ENCODE measurements around the gene SLC22A4. TPM values are rescaled to one million over a fixed set of nuclear protein-coding genes. Genes with fewer than 3 reads are reported as not detected.
A peak's percentile ranks its signal among the peaks of the same experiment; 100 is the strongest.

The SLC22A4 gene
- polyA plus RNA-seq, 1 donor: 9.6 TPM

- no peak overlapping the region for H3K4me3 ChIP-seq (ENCODE audit: low read length)
- no CpG with 5 or more reads among the region's 1 CpG for WGBS (ENCODE audit: insufficient coverage, low lambda C conversion rate)
- H3K27ac ChIP-seq (ENCODE audit: low read length): peak overlapping the region; percentile 80
- DNase-seq: peak in 1 of 2 donors; percentile 65
- peaks cover 10% of the 10 kb centered on the region for H3K9me3 ChIP-seq (ENCODE audit: control insufficient read depth, low read depth, low read length)
- H3K36me3 ChIP-seq (ENCODE audit: control insufficient read depth, insufficient read depth, low read length): peaks cover 12% of the 10 kb centered on the region
- H3K4me1 ChIP-seq (ENCODE audit: control insufficient read depth, insufficient read depth, low read length): peaks cover 43% of the 10 kb centered on the region
- no peaks in the 10 kb centered on the region for H3K27me3 ChIP-seq (ENCODE audit: control insufficient read depth, insufficient read depth, low read length)
Measured at GRCh38 chr5:132353486-132353995, 59.3 kb downstream of the SLC22A4 start.

GRCh38 chr5:132354381-132355139, 60.4 kb downstream of the SLC22A4 start:
- peak overlapping the region; percentile 80 for H3K27ac ChIP-seq (ENCODE audit: low read length)
- 40% methylated on average over 1 of the region's 1 CpG for WGBS (ENCODE audit: insufficient coverage, low lambda C conversion rate)
- peaks cover 6% of the 10 kb centered on the region for H3K9me3 ChIP-seq (ENCODE audit: control insufficient read depth, low read depth, low read length)
- no peak overlapping the region for H3K4me3 ChIP-seq (ENCODE audit: low read length)
- H3K36me3 ChIP-seq (ENCODE audit: control insufficient read depth, insufficient read depth, low read length): peaks cover 3% of the 10 kb centered on the region
- H3K4me1 ChIP-seq (ENCODE audit: control insufficient read depth, insufficient read depth, low read length): peaks cover 53% of the 10 kb centered on the region
- no peaks in the 10 kb centered on the region for H3K27me3 ChIP-seq (ENCODE audit: control insufficient read depth, insufficient read depth, low read length)
- DNase-seq: peak; percentile 80 to 90

GRCh38 chr5:132355140-132355765, 61.1 kb downstream of the SLC22A4 start:
- Histone ChIP-seq H3K4me3 (ENCODE audit: low read length) (no peak overlapping the region), H3K9me3 (ENCODE audit: control insufficient read depth, low read depth, low read length) (no peaks in the 10 kb centered on the region), H3K36me3 (ENCODE audit: control insufficient read depth, insufficient read depth, low read length) (peaks cover 3% of the 10 kb centered on the region), H3K4me1 (ENCODE audit: control insufficient read depth, insufficient read depth, low read length) (peaks cover 54% of the 10 kb centered on the region), H3K27me3 (ENCODE audit: control insufficient read depth, insufficient read depth, low read length) (no peaks in the 10 kb centered on the region), H3K27ac (ENCODE audit: low read length) (peak overlapping the region; percentile 80)
- WGBS (ENCODE audit: insufficient coverage, low lambda C conversion rate): no CpG with 5 or more reads among the region's 3 CpGs
- peak in 1 of 2 donors; percentile 30 for DNase-seq

GRCh38 chr5:132358775-132359174, 64.6 kb downstream of the SLC22A4 start:
- peak; percentile 82 to 90 for DNase-seq
- Histone ChIP-seq H3K4me1 (ENCODE audit: control insufficient read depth, insufficient read depth, low read length) (peaks cover 48% of the 10 kb centered on the region), H3K27ac (ENCODE audit: low read length) (peak overlapping the region; percentile 92), H3K36me3 (ENCODE audit: control insufficient read depth, insufficient read depth, low read length) (no peaks in the 10 kb centered on the region), H3K9me3 (ENCODE audit: control insufficient read depth, low read depth, low read length) (no peaks in the 10 kb centered on the region), H3K4me3 (ENCODE audit: low read length) (no peak overlapping the region), H3K27me3 (ENCODE audit: control insufficient read depth, insufficient read depth, low read length) (no peaks in the 10 kb centered on the region)
- WGBS (ENCODE audit: insufficient coverage, low lambda C conversion rate): no CpG with 5 or more reads among the region's 1 CpG

GRCh38 chr5:132362086-132362485, 67.9 kb downstream of the SLC22A4 start:
- Histone ChIP-seq H3K4me3 (ENCODE audit: low read length) (no peak overlapping the region), H3K27ac (ENCODE audit: low read length) (no peak overlapping the region), H3K9me3 (ENCODE audit: control insufficient read depth, low read depth, low read length) (peaks cover 5% of the 10 kb centered on the region), H3K36me3 (ENCODE audit: control insufficient read depth, insufficient read depth, low read length) (peaks cover 3% of the 10 kb centered on the region), H3K4me1 (ENCODE audit: control insufficient read depth, insufficient read depth, low read length) (peaks cover 36% of the 10 kb centered on the region), H3K27me3 (ENCODE audit: control insufficient read depth, insufficient read depth, low read length) (no peaks in the 10 kb centered on the region)
- 100% methylated on average over 1 of the region's 2 CpGs for WGBS (ENCODE audit: insufficient coverage, low lambda C conversion rate)
- no peak for DNase-seq

- H3K36me3 ChIP-seq (ENCODE audit: control insufficient read depth, insufficient read depth, low read length): peaks cover 3% of the 10 kb centered on the region
- no peaks in the 10 kb centered on the region for H3K27me3 ChIP-seq (ENCODE audit: control insufficient read depth, insufficient read depth, low read length)
- H3K4me1 ChIP-seq (ENCODE audit: control insufficient read depth, insufficient read depth, low read length): peaks cover 29% of the 10 kb centered on the region
- H3K4me3 ChIP-seq (ENCODE audit: low read length): no peak overlapping the region
- peaks cover 5% of the 10 kb centered on the region for H3K9me3 ChIP-seq (ENCODE audit: control insufficient read depth, low read depth, low read length)
- 75% methylated on average over 4 of the region's 7 CpGs for WGBS (ENCODE audit: insufficient coverage, low lambda C conversion rate)
- H3K27ac ChIP-seq (ENCODE audit: low read length): no peak overlapping the region
- no peak for DNase-seq
Measured at GRCh38 chr5:132363431-132364112, 69.4 kb downstream of the SLC22A4 start.

- peak overlapping the region; percentile 23 for H3K27ac ChIP-seq (ENCODE audit: low read length)
- no CpG with 5 or more reads among the region's 1 CpG for WGBS (ENCODE audit: insufficient coverage, low lambda C conversion rate)
- peak in 1 of 2 donors; percentile 35 for DNase-seq
- peaks cover 5% of the 10 kb centered on the region for H3K9me3 ChIP-seq (ENCODE audit: control insufficient read depth, low read depth, low read length)
- peaks cover 3% of the 10 kb centered on the region for H3K36me3 ChIP-seq (ENCODE audit: control insufficient read depth, insufficient read depth, low read length)
- H3K4me3 ChIP-seq (ENCODE audit: low read length): no peak overlapping the region
- no peaks in the 10 kb centered on the region for H3K27me3 ChIP-seq (ENCODE audit: control insufficient read depth, insufficient read depth, low read length)
- peaks cover 22% of the 10 kb centered on the region for H3K4me1 ChIP-seq (ENCODE audit: control insufficient read depth, insufficient read depth, low read length)
Measured at GRCh38 chr5:132364319-132364718, 70.1 kb downstream of the SLC22A4 start.

GRCh38 chr5:132365213-132365612, 71.0 kb downstream of the SLC22A4 start:
- 60% methylated on average over 1 of the region's 6 CpGs for WGBS (ENCODE audit: insufficient coverage, low lambda C conversion rate)
- peaks cover 19% of the 10 kb centered on the region for H3K4me1 ChIP-seq (ENCODE audit: control insufficient read depth, insufficient read depth, low read length)
- peak; percentile 65 to 75 for DNase-seq
- H3K9me3 ChIP-seq (ENCODE audit: control insufficient read depth, low read depth, low read length): peaks cover 5% of the 10 kb centered on the region
- peak overlapping the region; percentile 6 for H3K27ac ChIP-seq (ENCODE audit: low read length)
- H3K36me3 ChIP-seq (ENCODE audit: control insufficient read depth, insufficient read depth, low read length): peaks cover 3% of the 10 kb centered on the region
- no peaks in the 10 kb centered on the region for H3K27me3 ChIP-seq (ENCODE audit: control insufficient read depth, insufficient read depth, low read length)
- H3K4me3 ChIP-seq (ENCODE audit: low read length): no peak overlapping the region

- no peak overlapping the region for H3K4me3 ChIP-seq (ENCODE audit: low read length)
- no peaks in the 10 kb centered on the region for H3K27me3 ChIP-seq (ENCODE audit: control insufficient read depth, insufficient read depth, low read length)
- H3K4me1 ChIP-seq (ENCODE audit: control insufficient read depth, insufficient read depth, low read length): peaks cover 34% of the 10 kb centered on the region
- DNase-seq: no peak
- peak overlapping the region; percentile 76 for H3K27ac ChIP-seq (ENCODE audit: low read length)
- H3K9me3 ChIP-seq (ENCODE audit: control insufficient read depth, low read depth, low read length): peaks cover 5% of the 10 kb centered on the region
- peaks cover 3% of the 10 kb centered on the region for H3K36me3 ChIP-seq (ENCODE audit: control insufficient read depth, insufficient read depth, low read length)
- WGBS (ENCODE audit: insufficient coverage, low lambda C conversion rate): no CpG with 5 or more reads among the region's 4 CpGs
Measured at GRCh38 chr5:132368186-132368585, 74.0 kb downstream of the SLC22A4 start.

GRCh38 chr5:132369007-132369473, 74.8 kb downstream of the SLC22A4 start:
- Histone ChIP-seq H3K9me3 (ENCODE audit: control insufficient read depth, low read depth, low read length) (peaks cover 5% of the 10 kb centered on the region), H3K36me3 (ENCODE audit: control insufficient read depth, insufficient read depth, low read length) (peaks cover 3% of the 10 kb centered on the region), H3K27ac (ENCODE audit: low read length) (peak overlapping the region; percentile 76), H3K27me3 (ENCODE audit: control insufficient read depth, insufficient read depth, low read length) (no peaks in the 10 kb centered on the region), H3K4me1 (ENCODE audit: control insufficient read depth, insufficient read depth, low read length) (peaks cover 34% of the 10 kb centered on the region), H3K4me3 (ENCODE audit: low read length) (peak overlapping the region; percentile 67)
- WGBS (ENCODE audit: insufficient coverage, low lambda C conversion rate): no CpG with 5 or more reads among the region's 9 CpGs
- DNase-seq: no peak
